Activated CD4-positive, alpha-beta T cell treated with anti-CD3 and anti-CD28 coated beads, Interleukin-2, amount 50 U/mL, for 4 hours (primary cell): ENCODE measurements around the gene AFF3.

ENCODE experiments used
- DNase-seq, 2 experiments: peaks; one replicate each; pipeline ENCODE4 v3.0.0-alpha.2; 2020

AFF3 gene

DNA sequence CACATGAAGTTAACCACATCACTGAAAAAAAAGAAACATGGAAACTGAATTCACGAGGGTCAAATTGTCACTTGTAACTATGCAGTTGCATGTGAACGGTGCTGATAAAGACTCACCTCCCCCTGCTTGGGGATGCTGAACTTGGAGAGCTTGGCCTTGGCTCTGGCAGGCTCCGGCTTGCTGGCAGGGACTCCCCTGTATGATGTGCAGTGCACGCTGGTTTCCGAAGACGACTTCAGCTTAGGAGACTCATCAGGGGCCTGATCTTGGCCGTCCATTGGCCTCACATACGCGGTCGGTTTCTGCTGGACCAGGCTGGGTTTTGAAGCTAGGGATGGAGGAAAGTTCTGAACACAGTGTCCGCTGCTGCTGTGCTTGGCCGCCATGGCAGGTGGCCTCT, 135.9 kb downstream of the AFF3 start:
- no peak for DNase-seq

DNA sequence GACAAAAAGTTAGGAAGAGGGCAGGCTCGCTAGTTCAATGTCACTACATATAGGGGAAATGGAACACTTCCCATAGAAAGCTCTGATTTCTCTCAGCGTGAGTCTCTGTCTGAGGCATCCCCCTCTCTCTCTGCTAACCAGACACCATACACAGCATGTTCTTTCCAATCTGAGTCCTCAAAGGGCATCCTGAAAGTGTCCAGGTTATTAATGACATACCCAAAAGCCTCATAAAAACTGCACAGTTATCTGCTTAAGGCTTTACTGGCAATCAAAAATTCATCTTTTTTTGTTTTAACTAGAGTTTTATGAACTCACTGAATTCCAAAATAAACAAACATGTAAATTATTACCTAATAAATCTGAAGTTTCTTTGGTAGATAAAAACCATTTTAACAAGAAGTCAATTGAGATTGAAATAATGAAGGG, 137.4 kb downstream of the AFF3 start:
- DNase-seq = no peak

DNA sequence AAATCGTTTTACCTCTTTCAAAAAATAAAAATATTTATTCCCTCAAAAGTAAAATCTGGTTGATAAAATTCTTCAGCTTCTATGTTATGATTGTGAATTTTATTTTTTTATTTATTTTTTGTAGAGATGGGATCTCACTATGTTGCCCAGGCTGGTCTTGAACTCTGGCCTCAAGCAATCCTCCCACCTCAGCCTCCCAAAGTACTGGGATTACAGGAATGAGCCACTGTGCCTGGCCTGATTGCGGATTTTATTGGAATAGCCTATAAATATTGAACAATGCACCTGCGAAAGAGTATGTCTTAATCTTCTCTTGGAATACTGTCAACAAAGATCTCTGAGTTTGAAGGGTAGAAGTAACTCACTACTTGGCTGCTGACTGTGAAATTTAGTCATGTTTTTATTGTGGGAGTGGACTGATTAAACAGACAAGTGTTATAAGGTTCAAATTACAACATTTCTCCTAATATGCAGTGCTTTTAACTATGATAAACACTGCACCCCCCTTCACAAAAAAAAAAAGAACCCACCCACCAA, 138.0 kb downstream of the AFF3 start:
- no peak for DNase-seq

DNA sequence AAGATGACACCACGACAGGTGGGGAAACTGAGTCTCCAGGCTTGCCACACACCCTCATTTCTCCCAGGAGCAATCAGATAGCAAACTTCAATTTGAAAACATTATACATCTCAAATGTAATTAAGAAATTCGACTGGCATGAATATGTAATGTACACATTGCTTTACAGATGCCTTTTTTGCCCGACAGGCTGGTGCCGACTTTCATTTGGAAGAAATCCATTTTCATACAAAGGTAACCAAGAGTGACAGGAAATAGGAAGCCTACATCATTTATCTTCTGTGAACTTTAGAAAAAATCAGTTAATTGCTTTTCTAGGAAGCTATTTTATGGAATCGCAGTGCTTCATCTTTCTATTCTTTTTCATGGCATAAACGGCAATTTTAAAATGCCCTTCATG, 140.3 kb downstream of the AFF3 start:
- no peak for DNase-seq

GRCh38 chr2:100000915-100001707, 141.3 kb downstream of the AFF3 start:
- DNase-seq = no peak

DNA sequence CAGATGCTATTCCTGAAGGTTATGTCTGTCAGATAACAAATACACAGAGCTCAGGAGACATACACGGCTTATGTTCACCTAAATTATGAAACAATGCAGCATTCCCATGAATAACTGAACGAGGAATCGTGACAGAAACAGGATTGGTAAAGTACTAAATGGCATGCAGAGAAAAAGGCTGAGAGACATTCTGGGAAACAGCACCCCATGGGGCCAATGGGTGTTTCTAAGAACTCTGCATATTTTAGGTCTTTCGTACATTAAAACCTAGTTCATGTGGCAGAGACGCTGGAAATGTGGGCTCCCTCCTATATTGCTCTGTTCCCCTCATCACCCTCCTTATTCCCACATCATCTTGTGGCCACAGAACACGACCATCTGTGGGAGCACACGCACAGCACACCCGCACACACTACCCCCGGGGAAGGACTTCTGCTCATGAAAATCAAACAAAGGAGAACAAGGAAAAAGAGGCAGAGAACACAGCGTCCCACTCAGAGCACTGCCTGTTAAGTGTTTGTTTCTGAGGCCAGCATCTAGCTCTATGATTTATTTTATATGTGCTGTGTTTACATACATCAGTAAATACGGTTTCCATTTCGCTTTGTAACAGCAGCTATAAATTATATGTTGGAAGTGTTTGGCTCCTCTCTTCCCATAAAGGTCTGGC, 143.6 kb downstream of the AFF3 start:
- DNase-seq = no peak

DNA sequence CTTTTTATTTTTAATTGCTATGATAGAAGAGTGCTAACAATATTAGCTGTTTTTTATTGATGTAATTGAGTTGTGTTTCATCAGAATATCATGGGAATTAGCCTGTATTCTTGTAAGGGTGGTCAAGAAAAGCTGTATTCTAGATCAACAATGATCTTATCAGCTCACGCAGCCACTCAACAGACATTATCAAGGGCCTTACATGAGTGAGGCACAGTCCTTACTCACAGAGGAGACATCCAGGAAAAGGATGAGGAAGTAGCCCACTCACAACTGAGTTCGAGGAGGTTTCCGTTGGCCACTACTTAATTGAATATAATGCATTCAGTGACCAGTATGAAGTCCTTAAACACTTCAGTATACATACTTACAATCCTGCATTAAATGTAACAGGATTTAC, 152.5 kb downstream of the AFF3 start:
- no peak for DNase-seq

- DNase-seq = no peak
Measured at GRCh38 chr2:99988599-99988998, 153.8 kb downstream of the AFF3 start.

- DNase-seq = no peak
Measured at GRCh38 chr2:99987160-99987559, 155.2 kb downstream of the AFF3 start.

DNA sequence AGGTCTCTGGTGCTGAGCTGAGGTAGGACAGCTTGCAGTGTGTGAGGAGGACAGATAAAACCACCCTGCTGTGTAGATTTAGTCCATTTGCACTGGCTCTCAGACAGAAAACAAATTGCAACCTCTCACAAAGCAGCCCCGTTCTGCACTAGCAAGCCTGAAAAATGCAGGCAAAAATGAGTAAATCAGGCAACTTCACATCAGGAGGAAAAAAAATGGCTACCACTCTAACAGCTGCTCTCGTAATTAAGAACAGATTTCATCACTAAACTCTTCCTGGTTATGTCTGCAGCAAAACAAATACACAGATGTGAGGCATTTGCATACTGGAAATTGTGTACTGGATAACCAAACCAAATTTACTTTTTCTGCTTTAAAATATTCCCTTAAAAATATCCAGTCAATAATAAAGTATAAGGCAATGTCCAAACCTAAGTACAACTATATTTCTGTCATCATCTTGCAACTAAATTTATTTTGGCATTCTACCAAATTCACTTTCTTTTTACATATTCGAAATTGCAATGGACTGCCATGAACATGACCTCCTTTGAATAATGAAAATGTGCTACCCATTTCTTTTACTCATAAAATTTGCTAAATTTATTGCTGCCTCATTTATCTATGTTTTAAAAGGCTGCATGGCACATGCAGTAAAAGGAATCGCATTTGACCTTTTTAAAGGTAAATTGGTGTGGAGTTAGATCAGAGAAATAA, 157.4 kb downstream of the AFF3 start:
- DNase-seq = no peak

DNA sequence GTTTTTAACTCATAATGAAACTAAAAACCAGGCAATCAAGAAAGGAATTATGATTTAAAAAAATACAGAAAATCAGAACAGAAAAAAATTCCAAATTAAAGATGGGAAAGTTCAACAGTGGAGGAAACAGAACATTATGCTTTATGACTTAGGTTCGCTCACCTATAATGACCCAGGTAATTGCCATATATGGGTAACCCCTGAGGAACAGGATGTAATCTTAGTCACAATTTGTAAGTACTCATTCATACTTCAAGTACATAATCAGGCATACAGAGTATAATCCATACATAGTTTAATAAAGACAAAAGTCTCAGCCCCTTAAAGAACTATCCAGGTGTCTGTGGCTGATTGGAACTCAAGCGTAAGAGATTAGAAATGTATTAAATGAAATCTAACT, 159.6 kb downstream of the AFF3 start:
- no peak for DNase-seq

GRCh38 chr2:99981840-99982239, 160.6 kb downstream of the AFF3 start:
- DNase-seq = no peak

DNA sequence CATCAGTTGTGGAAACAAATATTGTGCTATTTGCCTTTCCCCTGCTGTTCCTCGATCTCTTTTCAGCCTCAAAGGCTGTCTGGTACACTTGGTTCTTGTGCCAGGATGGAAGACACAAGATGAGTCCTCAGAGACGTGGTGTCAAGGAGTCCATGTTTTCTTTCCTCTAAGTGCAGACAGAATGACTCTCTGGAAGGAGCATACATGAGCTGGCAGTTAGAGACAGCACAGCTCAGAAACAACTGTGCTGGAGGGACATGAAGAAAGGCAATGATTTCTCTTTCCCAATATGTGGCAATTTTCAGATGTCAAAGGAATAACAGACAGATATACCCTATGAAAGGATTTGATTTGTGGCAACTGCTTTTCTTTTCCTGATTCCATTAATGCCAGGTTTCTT, 162.2 kb downstream of the AFF3 start:
- DNase-seq = no peak

DNA sequence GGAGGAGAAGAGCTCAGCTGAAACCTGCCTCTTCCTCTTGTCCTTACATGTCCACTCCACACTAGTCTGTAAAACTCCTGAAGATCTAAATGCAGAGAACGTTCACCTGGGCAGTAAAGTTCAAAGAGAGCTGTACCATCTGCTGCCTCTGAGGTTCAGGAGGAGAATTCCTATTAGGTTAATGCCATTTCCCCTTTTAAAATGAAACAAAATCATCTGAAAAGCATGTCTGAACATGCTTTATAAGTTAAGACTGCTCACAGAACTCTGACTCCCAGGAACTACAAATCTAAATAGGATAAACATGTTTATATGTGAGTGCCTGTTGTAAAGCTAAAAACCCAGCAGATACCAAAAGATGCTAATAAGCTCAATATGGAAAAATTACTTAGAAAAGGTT, 164.4 kb downstream of the AFF3 start:
- no peak for DNase-seq

GRCh38 chr2:99975386-99975785, 167.0 kb downstream of the AFF3 start:
- no peak for DNase-seq

DNA sequence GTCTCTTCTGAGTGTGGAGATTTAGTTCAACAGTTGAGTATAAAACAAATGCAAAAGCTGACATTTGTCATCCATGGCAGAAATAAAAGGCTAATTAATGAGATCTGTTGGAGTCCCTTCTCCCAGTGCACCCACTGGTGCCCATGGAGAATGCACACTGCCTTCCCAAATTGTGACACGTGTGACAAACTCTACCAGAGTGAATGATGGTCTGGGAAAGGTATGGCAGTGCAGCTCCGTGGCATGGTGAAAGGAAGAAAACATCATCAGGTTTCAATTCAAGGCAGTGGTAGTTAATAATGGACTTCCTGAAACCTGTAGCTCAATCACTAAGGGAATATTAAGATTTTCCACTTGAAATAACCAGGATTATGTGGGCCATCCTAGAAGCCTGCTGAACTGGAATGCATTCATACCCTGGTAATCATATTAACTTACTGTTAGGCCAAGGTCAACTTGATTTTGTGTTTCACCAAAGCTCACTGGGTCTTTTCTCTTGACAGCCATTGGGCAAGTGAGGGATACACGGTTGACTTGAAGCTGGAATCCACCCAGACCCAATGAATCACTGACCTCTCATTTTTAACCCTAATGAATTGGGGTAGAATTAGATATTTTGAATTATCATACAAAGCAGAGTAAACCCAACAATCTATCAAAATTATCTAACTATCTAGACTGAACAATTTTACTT, 167.6 kb downstream of the AFF3 start:
- no peak for DNase-seq

DNA sequence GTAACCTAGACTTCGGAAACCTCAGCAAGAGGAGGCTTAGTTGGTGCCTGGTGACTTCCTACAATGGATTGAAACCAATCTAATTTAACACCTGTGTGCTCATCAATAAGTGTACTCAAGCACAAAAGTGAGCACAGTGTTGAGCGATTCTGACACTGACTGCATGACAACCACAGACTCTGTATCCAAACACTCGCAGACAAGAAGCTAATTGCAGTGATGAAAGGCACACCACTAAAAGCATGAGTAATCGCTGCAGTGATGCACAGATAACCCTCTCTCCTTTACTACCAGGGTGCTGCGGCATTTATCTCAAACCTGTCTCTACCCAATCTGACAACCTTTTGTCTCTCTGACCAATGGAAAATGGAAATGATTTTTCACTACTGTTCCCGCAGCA, 168.1 kb downstream of the AFF3 start:
- DNase-seq = no peak

DNA sequence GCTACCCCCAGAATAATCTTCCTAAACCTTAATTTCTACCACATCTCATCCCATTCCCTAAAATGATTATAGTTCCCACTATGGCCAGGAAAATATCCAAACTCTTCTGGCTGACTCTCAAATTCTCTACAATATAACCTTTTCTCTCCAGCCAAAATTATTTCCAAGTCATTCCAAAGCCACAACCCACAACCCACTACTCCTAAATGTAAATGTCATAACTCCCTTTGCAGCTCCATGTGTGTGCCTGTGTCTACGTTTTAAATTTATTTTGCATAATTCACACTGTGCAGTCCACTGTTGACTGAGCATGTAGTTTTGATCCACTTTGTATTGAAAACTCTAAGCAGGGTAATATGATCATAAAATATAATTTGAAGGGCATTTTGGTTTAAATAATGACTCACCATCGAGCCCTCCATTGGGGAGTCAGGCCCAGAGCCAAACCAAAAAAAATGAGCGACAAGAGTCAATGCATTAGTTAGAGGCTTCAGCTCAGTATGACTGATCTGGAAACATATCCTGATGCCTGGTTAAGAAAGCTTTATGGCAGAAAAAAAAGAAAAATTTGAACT, 171.0 kb downstream of the AFF3 start:
- DNase-seq = no peak

GRCh38 chr2:99970292-99970868, 172.0 kb downstream of the AFF3 start:
- DNase-seq = no peak

DNA sequence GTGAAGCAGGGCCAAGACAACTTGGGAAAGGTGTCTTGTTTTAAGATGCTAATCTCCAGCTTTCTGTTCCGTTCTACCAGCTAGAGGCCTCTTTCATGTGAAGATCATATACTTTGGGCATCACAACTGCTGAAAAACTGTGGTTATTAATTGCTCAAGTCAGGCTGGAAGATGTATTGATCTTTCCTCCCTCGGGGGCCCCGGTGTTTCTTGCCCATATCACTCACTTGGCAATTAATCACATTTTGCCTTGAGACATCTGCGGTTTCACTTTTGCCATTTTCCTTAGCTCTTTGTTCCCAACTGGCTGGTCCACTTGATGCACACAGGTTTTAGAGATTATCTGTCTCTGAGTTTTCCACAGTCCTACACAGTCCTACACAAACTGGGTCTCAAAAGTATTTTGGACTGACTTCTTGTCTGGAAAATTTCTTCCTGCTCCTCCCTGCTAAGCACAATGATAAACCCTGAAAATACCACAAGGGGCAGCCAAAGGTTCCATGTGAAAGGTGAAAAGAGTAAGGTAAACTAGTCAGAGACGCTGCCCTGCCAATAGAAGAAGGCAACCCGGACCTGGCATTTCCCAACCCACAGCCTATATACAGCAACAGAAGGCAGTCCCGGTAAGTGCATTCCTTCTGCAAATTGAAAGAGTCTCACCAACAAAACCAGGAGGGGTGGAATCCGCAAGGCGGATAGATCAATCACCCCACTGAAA, 181.0 kb downstream of the AFF3 start:
- DNase-seq = no peak

DNA sequence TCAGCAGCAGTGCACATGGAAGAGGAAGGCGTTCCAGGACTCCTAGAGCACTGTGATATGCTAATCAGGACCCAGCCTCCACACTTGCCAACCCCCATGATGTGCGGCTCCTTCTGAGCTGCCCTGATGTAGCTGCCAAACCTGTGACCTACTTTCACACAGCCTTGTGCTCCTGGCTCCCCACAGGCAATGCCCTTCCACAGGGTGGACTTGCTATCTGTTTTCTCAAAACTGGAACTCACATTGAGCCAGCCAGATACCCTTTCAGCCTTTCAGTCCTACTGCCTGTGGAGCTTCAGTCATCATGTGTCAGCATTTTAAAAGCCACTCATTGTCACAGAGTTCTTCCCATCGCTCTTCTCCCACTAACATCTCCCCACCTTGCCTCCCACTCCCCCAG, 181.6 kb downstream of the AFF3 start:
- no peak for DNase-seq

GRCh38 chr2:99960291-99960690, 182.1 kb downstream of the AFF3 start:
- no peak for DNase-seq
